DND-41 (cell line): ENCODE results near the gene SPSB3.

ENCODE experiments used
- CTCF ChIP-seq: IDR thresholded peaks from 2 replicates; pipeline ENCODE4 v1.5.1; 2012; ENCODE audit warnings: borderline replicate concordance, low read length, moderate library complexity, mild to moderate bottlenecking; ENCODE audit not compliant: poor library complexity, severe bottlenecking; ENCODE audit errors: extremely low read depth
- EZH2 ChIP-seq: IDR thresholded peaks from 3 replicates; pipeline ENCODE4 v1.6.1; 2012; ENCODE audit warnings: borderline replicate concordance, low read depth, mild to moderate bottlenecking, moderate library complexity, low read length, inconsistent platforms; ENCODE audit not compliant: severe bottlenecking

DNA sequence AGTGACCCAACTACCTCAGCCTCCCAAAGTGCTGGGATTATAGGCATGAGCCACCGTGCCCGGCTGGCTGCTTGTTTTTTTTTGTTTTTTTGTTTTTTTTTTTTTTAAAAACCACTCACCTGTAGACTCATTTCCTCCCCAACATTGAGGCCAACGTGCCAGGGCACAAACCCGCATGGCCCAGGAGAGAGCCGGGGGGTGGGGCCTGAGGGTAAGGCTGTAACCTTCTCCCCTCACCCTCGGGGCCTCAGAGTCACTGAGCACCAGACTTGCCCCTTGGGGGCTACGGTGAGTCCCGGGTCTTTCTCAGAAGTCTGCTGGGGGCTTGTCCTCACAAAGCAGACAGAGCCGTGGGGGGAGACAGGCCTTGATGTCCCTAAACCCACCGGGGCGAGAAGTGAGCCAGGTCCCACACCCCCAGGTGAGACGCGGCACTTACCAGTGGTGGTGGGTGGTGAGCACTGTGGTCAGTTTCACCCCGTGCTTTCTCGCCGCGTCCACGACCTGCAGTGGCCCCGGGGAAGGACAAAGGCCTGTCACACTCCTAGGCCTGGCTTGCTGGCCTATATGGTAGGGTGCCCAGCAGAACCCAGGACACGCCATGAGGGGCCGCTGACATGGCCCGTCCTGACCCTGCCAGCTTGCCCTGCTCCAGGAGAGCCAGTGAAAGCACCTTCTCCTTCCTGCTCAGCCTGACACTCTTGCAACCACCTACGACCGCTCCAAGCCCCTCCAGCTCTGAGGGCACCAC lies 39.7 kb upstream of the SPSB3 start:
- TF ChIP-seq CTCF (no peak), EZH2 (no peak)
